Smooth muscle cell (in vitro differentiated cells): ENCODE data around the gene MYOZ2. TPM values are rescaled to one million over a fixed set of nuclear protein-coding genes. Genes with fewer than 3 reads are reported as not detected.

Experiments used
- DNase-seq: peaks from one replicate; lab custom pipeline; 2025; ENCODE audit not compliant: unreplicated experiment; lab: John Stamatoyannopoulos, UW
- H2AFZ ChIP-seq: fragments of 200-600 bp; sonication (generic); 2 replicates; pipeline ENCODE4 v1.6.0; 2016; ENCODE audit warnings: antibody characterized with exemption, low read depth, mild to moderate bottlenecking
- H3F3A ChIP-seq: fragments of 200-600 bp; sonication (generic); 2 replicates; pipeline ENCODE4 v1.6.0; 2017; ENCODE audit warnings: antibody characterized with exemption, low read depth
- H3K27ac ChIP-seq: fragments of 200-600 bp; sonication (generic); 2 replicates; pipeline ENCODE4 v1.5.1; 2016; ENCODE audit warnings: low read depth, mild to moderate bottlenecking
- H3K27me3 ChIP-seq: fragments of 200-600 bp; sonication (generic); 2 replicates; pipeline ENCODE4 v1.6.1; 2016; ENCODE audit warnings: low read depth, mild to moderate bottlenecking
- H3K36me3 ChIP-seq: fragments of 200-600 bp; sonication (generic); 2 replicates; pipeline ENCODE4 v1.5.1; 2016; ENCODE audit warnings: low read depth
- H3K4me1 ChIP-seq: fragments of 200-600 bp; sonication (generic); 2 replicates; pipeline ENCODE4 v1.5.1; 2016; ENCODE audit warnings: low read depth
- H3K4me2 ChIP-seq: fragments of 200-600 bp; sonication (generic); 2 replicates; pipeline ENCODE4 v1.6.0; 2016; ENCODE audit warnings: mild to moderate bottlenecking
- H3K4me3 ChIP-seq: fragments of 200-600 bp; sonication (generic); 2 replicates; pipeline ENCODE4 v1.5.1; 2016; ENCODE audit warnings: mild to moderate bottlenecking
- H3K79me2 ChIP-seq: fragments of 200-600 bp; sonication (generic); 2 replicates; pipeline ENCODE4 v1.6.0; 2016; ENCODE audit warnings: low read depth, mild to moderate bottlenecking
- H3K9ac ChIP-seq: fragments of 200-600 bp; sonication (generic); 2 replicates; pipeline ENCODE4 v1.6.0; 2016; ENCODE audit warnings: low read depth
- H3K9me3 ChIP-seq: fragments of 200-600 bp; sonication (generic); replicated peaks from 2 replicates; pipeline ENCODE4 v1.5.1; 2016; ENCODE audit warnings: low read depth
- H4K20me1 ChIP-seq: fragments of 200-600 bp; sonication (generic); 2 replicates; pipeline ENCODE4 v1.6.0; 2016; ENCODE audit warnings: low read depth
- CTCF ChIP-seq: fragments of 200-600 bp; sonication (generic); IDR thresholded peaks from 2 replicates; pipeline ENCODE4 v1.5.1; 2017; ENCODE audit warnings: borderline replicate concordance, mild to moderate bottlenecking, antibody characterized with exemption; ENCODE audit not compliant: insufficient read depth, poor library complexity, severe bottlenecking
- WGBS: methylation state at CpG from one replicate; pipeline ENCODE4 v1.1.7; 2016; ENCODE audit warnings: low lambda C conversion rate; 5-methylcytosine and 5-hydroxymethylcytosine counted together
- polyA plus RNA-seq: library from polyadenylated mRNA; unstranded; fragments of >200 nt; fragmentation: Nextera tagmentation; extraction: Ambion mirVana; gene quantifications from 2 replicates; pipeline ENCODE4 v1.2.1, GENCODE V29; 2016
- total RNA-seq: library from RNA; depleted of rRNA; stranded (reverse); fragments of >200 nt; gene quantifications from 2 replicates; pipeline ENCODE4 v1.2.3, GENCODE V29; 2014

The MYOZ2 gene
- total and polyA plus RNA-seq, 2 experiments from 2014 or later: not detected

DNA sequence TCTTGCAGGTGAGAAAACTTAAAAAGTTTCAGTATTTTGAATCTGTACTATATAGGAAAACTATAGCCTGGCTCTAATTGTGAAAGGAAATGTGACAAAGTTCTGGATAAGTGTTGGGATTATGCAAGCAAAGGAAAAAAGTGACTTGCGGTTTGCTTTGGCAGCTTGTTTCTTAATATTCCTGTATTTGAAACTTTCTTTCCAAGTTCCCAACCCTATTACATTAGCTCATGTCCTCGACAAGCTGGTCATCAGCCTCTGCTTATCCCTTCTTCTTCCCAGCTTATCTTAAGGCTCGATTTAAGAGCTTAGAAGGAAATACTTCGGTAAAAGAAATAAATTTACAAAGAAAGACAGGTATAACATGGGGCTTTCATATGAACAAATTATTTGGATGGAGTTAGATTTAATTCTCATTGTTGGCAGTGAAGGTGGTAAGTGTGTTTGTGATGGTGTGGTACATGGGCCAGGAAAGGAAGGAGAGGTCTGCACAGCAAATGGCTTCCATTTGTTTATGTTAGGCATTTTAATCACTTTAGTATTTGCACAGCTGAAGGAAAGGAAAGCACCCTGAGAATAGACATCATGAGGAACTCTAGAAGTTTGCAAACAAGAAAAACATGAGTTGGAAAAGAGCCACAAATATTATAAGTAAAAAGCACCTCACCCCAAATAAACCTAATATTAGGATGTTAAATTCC lies 5.1 kb upstream of the MYOZ2 start:
- 29% methylated on average over 4 of the region's 4 CpGs for WGBS
- Histone ChIP-seq H3K79me2 (no peaks in the 10 kb centered on the region), H3K9me3 (no peaks in the 10 kb centered on the region), H3K9ac (no peak overlapping the region), H3K36me3 (no peaks in the 10 kb centered on the region), H3K27me3 (no peaks in the 10 kb centered on the region), H2AFZ (peak overlapping the region; percentile 5), H3K27ac (peak overlapping the region; percentile 49), H3K4me3 (no peak overlapping the region), H3K4me2 (peak overlapping the region; percentile 37), H3F3A (no peaks in the 10 kb centered on the region), H3K4me1 (no peaks in the 10 kb centered on the region), H4K20me1 (no peaks in the 10 kb centered on the region)
- DNase-seq: no peak
- no peak for TF ChIP-seq CTCF

DNA sequence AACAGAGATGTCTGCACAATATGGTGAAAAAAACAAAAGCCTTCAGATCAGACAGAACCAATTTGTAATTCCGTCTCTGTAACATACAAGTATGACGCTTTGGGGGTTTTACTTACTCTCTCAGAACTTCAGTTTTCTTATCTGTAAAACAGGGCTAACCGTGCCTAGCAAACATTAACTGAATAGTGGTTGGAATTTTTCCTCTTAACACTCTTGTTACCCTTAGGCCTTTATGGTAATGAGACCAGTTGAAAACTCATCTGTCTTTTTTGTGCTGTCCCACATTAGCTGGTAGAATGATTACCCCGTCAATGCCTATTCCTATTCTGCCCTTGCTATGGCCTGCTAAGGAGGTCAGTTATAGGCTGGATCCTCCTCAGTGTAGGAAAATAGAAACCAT lies 4.5 kb upstream of the MYOZ2 start:
- WGBS: 43% methylated on average over 4 of the region's 4 CpGs
- peak overlapping the region; percentile 37 for H3K4me2 ChIP-seq

DNA sequence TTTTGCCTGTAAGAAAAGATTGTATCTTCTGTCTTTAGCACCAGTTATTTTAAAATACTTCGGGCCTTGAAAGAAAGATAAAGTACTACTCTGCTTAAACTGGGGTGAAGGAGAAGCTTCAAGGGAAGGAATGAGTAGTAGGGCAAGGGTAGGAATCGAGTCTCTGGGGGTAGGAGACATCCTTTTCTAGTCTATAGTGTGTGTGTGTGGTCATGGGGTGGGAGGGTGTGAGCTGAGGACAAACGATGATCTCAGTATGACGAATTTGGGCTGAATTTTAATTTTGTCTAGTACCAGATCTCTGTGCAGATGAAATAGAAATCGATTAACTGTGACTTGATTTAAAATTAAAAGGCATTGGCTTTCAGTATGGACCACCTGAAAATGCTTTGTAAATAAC lies 3.3 kb upstream of the MYOZ2 start:
- Histone ChIP-seq H3K27ac (no peak overlapping the region), H3K4me2 (no peak overlapping the region), H3K27me3 (no peaks in the 10 kb centered on the region), H3K9ac (no peak overlapping the region), H2AFZ (no peak overlapping the region), H3F3A (no peaks in the 10 kb centered on the region), H4K20me1 (no peaks in the 10 kb centered on the region), H3K4me1 (no peaks in the 10 kb centered on the region), H3K4me3 (no peak overlapping the region), H3K79me2 (no peaks in the 10 kb centered on the region), H3K9me3 (no peaks in the 10 kb centered on the region), H3K36me3 (no peaks in the 10 kb centered on the region)
- no peak for DNase-seq
- no peak for TF ChIP-seq CTCF
- 80% methylated on average over 5 of the region's 5 CpGs for WGBS

More for the DNA sequence above, 4.5 kb upstream of the MYOZ2 start:
- H3K79me2 ChIP-seq: no peaks in the 10 kb centered on the region
- no peaks in the 10 kb centered on the region for H3K4me1 ChIP-seq
- no peak overlapping the region for H3K9ac ChIP-seq
- no peak for DNase-seq
- H3K9me3 ChIP-seq: no peaks in the 10 kb centered on the region
- TF ChIP-seq CTCF: no peak
- no peak overlapping the region for H3K27ac ChIP-seq
- peak overlapping the region; percentile 5 for H2AFZ ChIP-seq
- no peaks in the 10 kb centered on the region for H3K27me3 ChIP-seq
- H3F3A ChIP-seq: no peaks in the 10 kb centered on the region
- no peak overlapping the region for H3K4me3 ChIP-seq
- no peaks in the 10 kb centered on the region for H4K20me1 ChIP-seq
- no peaks in the 10 kb centered on the region for H3K36me3 ChIP-seq

DNA sequence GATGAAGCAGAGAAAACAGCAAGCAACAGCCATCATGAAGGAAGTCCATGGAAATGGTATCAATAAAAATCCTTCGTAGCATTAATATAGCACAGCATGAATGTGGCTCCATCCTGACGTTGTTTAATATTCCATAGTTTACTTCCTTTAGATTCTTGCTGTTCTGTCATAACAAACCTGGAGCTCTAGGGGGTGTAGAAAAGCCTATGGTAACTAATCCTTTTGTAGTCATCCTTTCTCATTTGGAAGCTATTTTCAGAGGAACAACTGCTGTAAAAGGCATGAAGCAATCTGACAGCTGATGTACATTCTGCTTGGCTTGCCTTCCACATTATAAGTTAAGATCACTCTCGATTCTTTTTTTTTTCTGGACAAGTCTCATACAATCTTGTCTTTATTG lies 914 bp downstream of the MYOZ2 start:
- Histone ChIP-seq H3K27me3 (no peaks in the 10 kb centered on the region), H3K9ac (no peak overlapping the region), H4K20me1 (no peaks in the 10 kb centered on the region), H3F3A (no peaks in the 10 kb centered on the region), H3K79me2 (no peaks in the 10 kb centered on the region), H3K36me3 (no peaks in the 10 kb centered on the region), H3K4me3 (no peak overlapping the region), H3K27ac (no peak overlapping the region), H3K4me1 (peaks cover 9% of the 10 kb centered on the region), H3K4me2 (no peak overlapping the region), H3K9me3 (no peaks in the 10 kb centered on the region), H2AFZ (no peak overlapping the region)
- WGBS: 92% methylated on average over 3 of the region's 3 CpGs
- DNase-seq: no peak
- TF ChIP-seq CTCF: no peak
